Fibroblast of lung (primary cell): ENCODE results near the gene ZFP91.

Experiments
- CTCF ChIP-seq, 2 donors: IDR thresholded peaks in 1 of 2; conservative IDR thresholded peaks in 1 of 2; 1 replicate in 1 of 2; 2 replicates in 1 of 2; pipeline ENCODE4 v1.5.1; 2011 to 2012; ENCODE audit warnings: low read length in 2 of 2, control low read depth in 1 of 2, inconsistent platforms in 1 of 2, low read depth in 1 of 2, mild to moderate bottlenecking in 1 of 2
- EZH2 ChIP-seq: IDR thresholded peaks from 2 replicates; pipeline ENCODE4 v1.5.1; 2012; ENCODE audit warnings: low read length, control low read depth, mild to moderate bottlenecking; ENCODE audit errors: missing control alignments

- TF ChIP-seq CTCF (conservative IDR thresholded peaks at IDR 0.05 in 1 of 2, IDR thresholded peaks at IDR 0.05 in 1 of 2; ENCODE audit: low read depth in 1 of 2, low read length in 2 of 2) (peak; percentile 49 to 59), EZH2 (no peak)
Measured at GRCh38 chr11:58576887-58577471, 1.9 kb upstream of the ZFP91 start.
